Tibial nerve (tissue), 4 donors: ENCODE data around the gene CLDN1.

Experiments used
- EP300 ChIP-seq, 2 donors: sonication (generic); formaldehyde crosslinking; IDR thresholded peaks; one replicate each; pipeline ENCODE4 v1.6.1; 2017; ENCODE audit warnings: antibody characterized with exemption in 2 of 2, mild to moderate bottlenecking in 1 of 2
- POLR2A ChIP-seq, 2 donors: fragments of 450-650 bp; IDR thresholded peaks; one replicate each; pipeline ENCODE4 v1.6.1; 2017; ENCODE audit warnings: antibody characterized with exemption in 2 of 2, mild to moderate bottlenecking in 2 of 2, moderate library complexity in 2 of 2
- TF ChIP-seq, protein P1 (sequence below), 5 experiments: fragments of 200-600 bp in 3 of 5; fragments of 450-650 bp in 2 of 5; sonication (generic) in 3 of 5; IDR thresholded peaks; one replicate each; pipeline ENCODE4 v1.5.1; 2016 to 2019; ENCODE audit warnings: antibody characterized with exemption in 5 of 5, mild to moderate bottlenecking in 3 of 5, moderate library complexity in 2 of 5

- TF ChIP-seq, protein P1, sequence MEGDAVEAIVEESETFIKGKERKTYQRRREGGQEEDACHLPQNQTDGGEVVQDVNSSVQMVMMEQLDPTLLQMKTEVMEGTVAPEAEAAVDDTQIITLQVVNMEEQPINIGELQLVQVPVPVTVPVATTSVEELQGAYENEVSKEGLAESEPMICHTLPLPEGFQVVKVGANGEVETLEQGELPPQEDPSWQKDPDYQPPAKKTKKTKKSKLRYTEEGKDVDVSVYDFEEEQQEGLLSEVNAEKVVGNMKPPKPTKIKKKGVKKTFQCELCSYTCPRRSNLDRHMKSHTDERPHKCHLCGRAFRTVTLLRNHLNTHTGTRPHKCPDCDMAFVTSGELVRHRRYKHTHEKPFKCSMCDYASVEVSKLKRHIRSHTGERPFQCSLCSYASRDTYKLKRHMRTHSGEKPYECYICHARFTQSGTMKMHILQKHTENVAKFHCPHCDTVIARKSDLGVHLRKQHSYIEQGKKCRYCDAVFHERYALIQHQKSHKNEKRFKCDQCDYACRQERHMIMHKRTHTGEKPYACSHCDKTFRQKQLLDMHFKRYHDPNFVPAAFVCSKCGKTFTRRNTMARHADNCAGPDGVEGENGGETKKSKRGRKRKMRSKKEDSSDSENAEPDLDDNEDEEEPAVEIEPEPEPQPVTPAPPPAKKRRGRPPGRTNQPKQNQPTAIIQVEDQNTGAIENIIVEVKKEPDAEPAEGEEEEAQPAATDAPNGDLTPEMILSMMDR (IDR thresholded peaks at IDR 0.05): no peak
- TF ChIP-seq POLR2A (IDR thresholded peaks at IDR 0.05) (no peak), EP300 (IDR thresholded peaks at IDR 0.05) (no peak)
Observed at GRCh38 chr3:190301591-190301990, 20.7 kb downstream of the CLDN1 start.
